Erythroblast (primary cell): ENCODE results near the gene DMKN.

Experiments
- GATA1 ChIP-seq: IDR thresholded peaks from 2 replicates; pipeline ENCODE4 v1.6.1; 2011; ENCODE audit warnings: low read depth, mild to moderate bottlenecking, control low read depth, low read length, moderate library complexity
- POLR2A ChIP-seq: IDR thresholded peaks from 2 replicates; pipeline ENCODE4 v1.6.1; 2011; ENCODE audit warnings: mild to moderate bottlenecking, low read length

DNA sequence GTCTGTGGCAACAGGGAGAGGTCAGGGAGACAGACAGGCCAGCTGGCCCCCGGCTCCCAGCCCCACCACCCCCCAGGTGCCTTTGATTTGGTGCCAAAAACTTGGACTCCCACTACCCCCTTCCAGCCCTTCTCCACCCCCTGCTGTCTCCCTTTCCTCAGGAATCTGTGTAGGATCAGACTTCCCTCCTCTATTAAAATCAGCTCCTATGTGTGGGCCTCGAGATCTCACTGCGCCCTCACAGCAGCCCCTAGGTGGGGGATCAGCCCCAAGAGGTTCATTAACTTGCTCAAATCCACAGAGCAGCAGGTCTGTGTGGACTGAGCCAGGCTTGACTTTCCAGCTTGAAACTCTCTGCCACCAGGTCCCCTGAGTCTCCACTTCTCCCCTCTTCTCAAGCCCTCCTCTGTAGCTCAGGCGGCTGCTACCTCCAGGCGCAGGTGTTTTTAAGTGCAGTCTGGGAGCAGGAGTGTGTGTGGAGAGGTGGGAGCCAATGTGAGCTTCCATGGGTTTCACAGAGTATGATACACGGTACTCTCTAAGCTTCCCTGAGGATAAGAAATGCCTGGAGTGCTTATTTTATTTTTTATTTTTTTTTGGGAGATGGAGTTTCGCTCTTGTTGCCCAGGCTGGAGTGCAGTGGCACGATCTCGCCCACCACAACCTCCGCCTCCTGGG, 21.5 kb upstream of the DMKN start:
- TF ChIP-seq POLR2A (no peak), GATA1 (no peak)
